Measurements from ENCODE around the gene CACNA1C.

CACNA1C gene

GRCh38 chr12:2281446-2281845, 228.7 kb downstream of the CACNA1C start:
- DNase-seq (ENCODE audit: low read depth), result no peak
- TF ChIP-seq CTCF (IDR thresholded peaks at IDR 0.05; ENCODE audit: insufficient read depth, low read depth, low read length, missing control alignments), result no peak
- no peak overlapping the region for H3K4me3 ChIP-seq (ENCODE audit: low read length)

- H3K4me3 ChIP-seq (ENCODE audit: low read length), result no peak overlapping the region
- TF ChIP-seq CTCF (IDR thresholded peaks at IDR 0.05; ENCODE audit: insufficient read depth, low read depth, low read length, missing control alignments), result no peak
- DNase-seq (ENCODE audit: low read depth), result no peak
These were observed 229.5 kb downstream of the CACNA1C start for GRCh38 chr12:2282318-2282717.

GRCh38 chr12:2283480-2283879, 230.7 kb downstream of the CACNA1C start:
- H3K4me3 ChIP-seq (ENCODE audit: low read length), result no peak overlapping the region
- no peak for TF ChIP-seq CTCF (IDR thresholded peaks at IDR 0.05; ENCODE audit: insufficient read depth, low read depth, low read length, missing control alignments)
- no peak for DNase-seq (ENCODE audit: low read depth)

- TF ChIP-seq CTCF (IDR thresholded peaks at IDR 0.05; ENCODE audit: insufficient read depth, low read depth, low read length, missing control alignments), result no peak
- DNase-seq (ENCODE audit: low read depth), result no peak
- H3K4me3 ChIP-seq (ENCODE audit: low read length), result no peak overlapping the region
These were observed 231.1 kb downstream of the CACNA1C start for GRCh38 chr12:2283916-2284315.

- DNase-seq (ENCODE audit: low read depth), result no peak
- H3K4me3 ChIP-seq (ENCODE audit: low read length), result no peak overlapping the region
- TF ChIP-seq CTCF (IDR thresholded peaks at IDR 0.05; ENCODE audit: insufficient read depth, low read depth, low read length, missing control alignments), result no peak
These were observed 231.6 kb downstream of the CACNA1C start for GRCh38 chr12:2284321-2284813.

GRCh38 chr12:2284857-2285256, 232.1 kb downstream of the CACNA1C start:
- H3K4me3 ChIP-seq (ENCODE audit: low read length), result no peak overlapping the region
- DNase-seq (ENCODE audit: low read depth), result peak; percentile 19
- TF ChIP-seq CTCF (IDR thresholded peaks at IDR 0.05; ENCODE audit: insufficient read depth, low read depth, low read length, missing control alignments), result peak; percentile 50

- no peak for TF ChIP-seq CTCF (IDR thresholded peaks at IDR 0.05; ENCODE audit: insufficient read depth, low read depth, low read length, missing control alignments)
- no peak overlapping the region for H3K4me3 ChIP-seq (ENCODE audit: low read length)
- no peak for DNase-seq (ENCODE audit: low read depth)
These were observed 232.7 kb downstream of the CACNA1C start for GRCh38 chr12:2285462-2285861.

Data from epithelial cell of esophagus (primary cell).